D341Med (cell line): ENCODE results near the gene ZNF625.

ENCODE experiments used
- DNase-seq: peaks from one replicate; pipeline ENCODE4 v3.0.0; 2012; ENCODE audit warnings: low spot score

Gene ZNF625

GRCh38 chr19:12156223-12157058, at the start of gene ZNF625:
ZNF625 (minus strand) TSS chr19:12156734; CDS start chr19:12156558, 176 bp downstream.
- DNase-seq = peak; percentile 94

- DNase-seq = no peak
Observed at GRCh38 chr19:12205296-12205695, 48.8 kb upstream of the ZNF625 start.

GRCh38 chr19:12202250-12202649, 45.7 kb upstream of the ZNF625 start:
- peak; percentile 64 for DNase-seq

- no peak for DNase-seq
Observed at GRCh38 chr19:12199757-12200419, 43.4 kb upstream of the ZNF625 start.

- no peak for DNase-seq
Observed at GRCh38 chr19:12198136-12198535, 41.6 kb upstream of the ZNF625 start.

GRCh38 chr19:12194827-12195731, 38.5 kb upstream of the ZNF625 start:
- no peak for DNase-seq

GRCh38 chr19:12187625-12188024, 31.1 kb upstream of the ZNF625 start:
- no peak for DNase-seq

GRCh38 chr19:12180377-12180776, 23.8 kb upstream of the ZNF625 start:
- DNase-seq = no peak

- DNase-seq = no peak
Observed at GRCh38 chr19:12166626-12167025, 10.1 kb upstream of the ZNF625 start.

- DNase-seq = no peak
Observed at GRCh38 chr19:12163826-12164225, 7.3 kb upstream of the ZNF625 start.

- peak; percentile 98 for DNase-seq
Observed at GRCh38 chr19:12162882-12163806, 6.6 kb upstream of the ZNF625 start, which contains the start of gene ZNF136. ZNF136 (plus strand) TSS chr19:12163096; CDS start chr19:12163204, 108 bp downstream.

- DNase-seq = no peak
Observed at GRCh38 chr19:12162513-12162881, 6.0 kb upstream of the ZNF625 start.

GRCh38 chr19:12159773-12160414, 3.4 kb upstream of the ZNF625 start:
- DNase-seq = no peak

- DNase-seq = no peak
Observed at GRCh38 chr19:12155324-12155860, 1.1 kb downstream of the ZNF625 start.

- DNase-seq = no peak
Observed at GRCh38 chr19:12145348-12145747, 11.2 kb downstream of the ZNF625 start.

GRCh38 chr19:12141405-12141736, 15.2 kb downstream of the ZNF625 start:
- DNase-seq = no peak

- peak; percentile 85 for DNase-seq
Observed at GRCh38 chr19:12140545-12141404, 15.8 kb downstream of the ZNF625 start.

- DNase-seq = peak; percentile 95
Observed at GRCh38 chr19:12139885-12140544, 16.5 kb downstream of the ZNF625 start, which contains the start of gene ZNF20. ZNF20 (minus strand) TSS chr19:12140350; CDS start chr19:12140182, 168 bp downstream.

GRCh38 chr19:12139269-12139668, 17.3 kb downstream of the ZNF625 start:
- no peak for DNase-seq
